Activated naive CD4-positive, alpha-beta T cell treated with anti-CD3 and anti-CD28 coated beads, Interleukin-2, amount 50 U/mL, for 24 hours (primary cell): ENCODE measurements around the gene ZNF211.

Experiments
- H3K27ac Mint-ChIP-seq: one replicate; pipeline ENCODE4 v1.8.0; 2021; ENCODE audit warnings: mild to moderate bottlenecking, mixed read lengths
- H3K27me3 Mint-ChIP-seq: one replicate; pipeline ENCODE4 v1.8.0; 2021; ENCODE audit warnings: mixed read lengths
- H3K36me3 Mint-ChIP-seq: one replicate; pipeline ENCODE4 v1.8.0; 2021; ENCODE audit warnings: mixed read lengths
- H3K4me1 Mint-ChIP-seq: one replicate; pipeline ENCODE4 v1.8.0; 2021; ENCODE audit warnings: mixed read lengths
- H3K4me3 Mint-ChIP-seq: one replicate; pipeline ENCODE4 v1.8.0; 2021; ENCODE audit warnings: mild to moderate bottlenecking, mixed read lengths
- H3K9me3 Mint-ChIP-seq: one replicate; pipeline ENCODE4 v1.8.0; 2021; ENCODE audit warnings: mixed read lengths

ZNF211 gene

DNA sequence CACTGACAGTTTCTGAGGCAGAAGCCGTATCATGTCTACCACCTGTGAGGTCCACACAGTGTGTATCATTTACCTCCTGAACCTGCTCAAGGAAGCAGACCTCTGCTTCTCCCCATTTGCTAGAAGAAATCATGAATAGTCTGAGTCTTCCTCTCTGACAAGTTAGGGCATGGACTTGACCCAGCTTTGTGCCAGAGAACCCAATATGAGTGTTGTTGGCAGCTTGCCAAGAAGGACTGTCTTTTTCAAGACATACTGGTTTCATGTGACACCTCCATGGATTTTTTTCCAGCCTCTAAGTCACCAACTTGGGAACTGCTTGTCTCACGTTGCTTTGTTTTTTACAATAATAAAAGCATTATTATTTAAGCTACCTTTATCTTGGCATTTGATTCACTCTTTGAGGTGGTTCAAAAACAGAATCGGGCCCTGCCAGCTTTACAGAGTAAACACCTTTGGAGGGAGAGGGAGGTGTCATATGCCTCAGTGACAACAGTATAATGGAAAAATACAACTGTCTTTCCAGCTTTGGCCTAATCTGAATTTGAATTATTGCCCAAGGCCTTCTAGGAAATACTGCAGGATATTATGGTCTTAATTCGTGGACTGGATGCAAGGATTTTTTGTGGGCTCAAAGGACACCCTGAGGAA, 9.6 kb downstream of the ZNF211 start:
- Mint-ChIP-seq H3K27ac (no peak overlapping the region), H3K36me3 (peaks cover 51% of the 10 kb centered on the region), H3K4me3 (no peak overlapping the region), H3K4me1 (no peaks in the 10 kb centered on the region), H3K27me3 (no peaks in the 10 kb centered on the region), H3K9me3 (peaks cover 23% of the 10 kb centered on the region)

DNA sequence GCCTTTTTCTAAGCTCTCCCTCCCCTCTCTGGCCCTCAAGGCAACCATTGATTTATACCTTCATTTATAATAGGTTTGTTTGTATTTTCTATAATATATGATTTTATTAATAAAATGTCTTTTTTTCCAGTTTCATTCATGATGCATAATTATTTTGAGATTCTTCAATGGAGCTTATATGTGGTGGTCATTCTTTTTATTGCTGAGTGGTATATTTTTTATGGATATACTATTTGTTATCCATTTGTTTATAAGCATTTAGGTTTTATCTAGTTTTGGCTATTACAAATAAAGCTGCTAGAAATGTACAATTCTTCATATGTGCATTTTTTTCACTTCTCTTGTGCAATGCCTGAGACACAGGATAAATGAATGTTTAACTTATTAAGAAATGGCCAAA, 10.8 kb downstream of the ZNF211 start:
- Mint-ChIP-seq H3K27me3 (no peaks in the 10 kb centered on the region), H3K27ac (no peak overlapping the region), H3K9me3 (peaks cover 32% of the 10 kb centered on the region), H3K36me3 (peaks cover 43% of the 10 kb centered on the region), H3K4me3 (no peak overlapping the region), H3K4me1 (no peaks in the 10 kb centered on the region)

GRCh38 chr19:57648331-57649003, 15.5 kb downstream of the ZNF211 start:
- Mint-ChIP-seq H3K27ac (no peak overlapping the region), H3K4me3 (no peak overlapping the region), H3K9me3 (peaks cover 40% of the 10 kb centered on the region), H3K4me1 (peaks cover 5% of the 10 kb centered on the region), H3K27me3 (peaks cover 2% of the 10 kb centered on the region), H3K36me3 (peaks cover 21% of the 10 kb centered on the region)

GRCh38 chr19:57651654-57651996, 18.7 kb downstream of the ZNF211 start:
- Mint-ChIP-seq H3K36me3 (peaks cover 30% of the 10 kb centered on the region), H3K9me3 (peaks cover 55% of the 10 kb centered on the region), H3K4me3 (no peak overlapping the region), H3K27ac (no peak overlapping the region), H3K4me1 (peaks cover 5% of the 10 kb centered on the region), H3K27me3 (peaks cover 19% of the 10 kb centered on the region)

DNA sequence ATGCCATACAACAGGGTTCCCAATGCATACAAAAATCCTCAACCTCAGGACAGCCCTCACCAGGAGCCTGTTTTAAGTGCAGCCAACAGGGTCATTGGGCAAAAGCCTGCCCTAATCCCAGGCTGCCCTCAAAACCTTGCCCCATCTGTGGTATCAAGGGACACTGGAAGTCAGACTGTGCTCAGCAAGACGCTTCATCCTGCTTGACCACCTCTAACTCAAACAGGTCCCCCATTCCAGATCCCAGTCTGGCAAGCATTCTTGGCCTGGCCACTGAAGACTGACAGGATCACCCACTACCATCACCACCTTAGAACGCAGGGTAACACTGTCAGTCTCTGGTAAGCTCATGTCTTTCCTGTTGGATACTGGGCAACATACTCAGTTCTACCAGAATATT, 20.7 kb downstream of the ZNF211 start:
- H3K27ac Mint-ChIP-seq = no peak overlapping the region
- peaks cover 29% of the 10 kb centered on the region for H3K36me3 Mint-ChIP-seq
- H3K4me1 Mint-ChIP-seq = peaks cover 5% of the 10 kb centered on the region
- peaks cover 48% of the 10 kb centered on the region for H3K9me3 Mint-ChIP-seq
- no peak overlapping the region for H3K4me3 Mint-ChIP-seq
- H3K27me3 Mint-ChIP-seq = peaks cover 23% of the 10 kb centered on the region

DNA sequence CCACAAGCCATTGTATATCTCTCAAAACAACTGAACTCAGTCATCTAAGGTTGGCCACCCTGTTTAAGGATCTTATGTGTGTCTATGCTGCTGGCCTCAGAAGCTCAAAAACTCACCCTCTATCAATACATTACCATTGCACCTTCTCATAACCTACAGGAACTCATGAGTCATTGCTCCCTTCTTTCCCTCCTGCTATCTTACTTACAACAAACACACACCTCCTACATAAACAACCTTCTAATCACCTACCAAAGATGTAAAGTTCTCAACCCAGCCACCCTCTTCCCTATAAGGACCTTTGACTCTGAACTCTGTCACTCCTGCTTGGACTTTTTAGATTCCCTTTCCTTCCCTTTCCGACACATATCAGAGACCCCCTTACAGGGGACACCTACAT, 22.5 kb downstream of the ZNF211 start:
- Mint-ChIP-seq H3K36me3 (peaks cover 29% of the 10 kb centered on the region), H3K9me3 (peaks cover 46% of the 10 kb centered on the region), H3K27ac (no peak overlapping the region), H3K27me3 (peaks cover 30% of the 10 kb centered on the region), H3K4me1 (peaks cover 5% of the 10 kb centered on the region), H3K4me3 (no peak overlapping the region)

GRCh38 chr19:57656346-57656745, 23.4 kb downstream of the ZNF211 start:
- Mint-ChIP-seq H3K4me1 (peaks cover 4% of the 10 kb centered on the region), H3K9me3 (peaks cover 49% of the 10 kb centered on the region), H3K27me3 (peaks cover 32% of the 10 kb centered on the region), H3K27ac (no peak overlapping the region), H3K36me3 (peaks cover 28% of the 10 kb centered on the region), H3K4me3 (no peak overlapping the region)

DNA sequence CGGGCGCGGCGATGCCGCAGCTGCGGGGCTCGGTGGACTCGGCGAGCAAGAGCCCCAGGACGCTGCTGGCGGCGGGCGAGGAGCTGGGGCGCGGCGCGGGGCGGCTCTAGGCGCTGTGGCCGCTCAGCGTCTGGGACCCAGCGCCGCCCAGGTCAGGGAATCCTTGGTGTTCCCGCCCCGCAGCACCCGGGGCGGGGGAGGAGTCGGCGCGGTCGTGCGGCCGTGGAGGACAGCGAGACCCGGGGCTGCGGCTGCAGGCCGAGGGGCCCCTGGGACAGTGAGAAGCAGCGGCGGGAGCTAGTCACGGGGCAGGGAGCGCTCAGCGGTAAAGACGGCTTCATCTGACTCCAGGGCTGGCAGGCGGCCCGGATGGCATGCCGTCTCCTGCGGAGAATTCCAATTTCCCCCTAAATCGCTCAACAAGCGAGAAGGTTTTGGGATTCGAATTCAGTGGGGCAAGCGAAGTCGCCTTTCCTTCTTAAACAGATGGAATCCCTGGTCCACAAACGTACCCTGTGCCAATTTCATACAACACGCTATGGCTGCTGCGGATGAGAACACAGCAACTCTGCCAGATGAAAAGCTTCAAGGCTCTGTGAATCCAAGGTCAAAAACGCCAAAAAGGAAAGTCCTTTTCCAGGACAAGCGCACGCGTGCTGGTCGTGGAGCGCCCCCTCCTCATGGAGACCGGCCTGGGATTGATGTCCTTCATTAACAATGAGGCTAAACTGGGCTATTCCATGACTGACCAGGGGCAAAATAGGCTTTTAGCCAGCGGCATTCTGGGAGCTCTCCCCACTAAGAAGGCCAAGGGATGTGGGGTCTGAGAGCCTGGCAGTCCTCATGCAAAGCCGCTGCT, 31.5 kb downstream of the ZNF211 start:
- Mint-ChIP-seq H3K27me3 (peaks cover 24% of the 10 kb centered on the region), H3K4me3 (peak overlapping the region; percentile 76)

GRCh38 chr19:57665261-57665806, 32.4 kb downstream of the ZNF211 start:
- no peaks in the 10 kb centered on the region for H3K36me3 Mint-ChIP-seq
- no peak overlapping the region for H3K27ac Mint-ChIP-seq
- H3K4me3 Mint-ChIP-seq = no peak overlapping the region
- peaks cover 4% of the 10 kb centered on the region for H3K4me1 Mint-ChIP-seq
- peaks cover 21% of the 10 kb centered on the region for H3K27me3 Mint-ChIP-seq
- H3K9me3 Mint-ChIP-seq = peaks cover 5% of the 10 kb centered on the region

More for the DNA sequence above, 31.5 kb downstream of the ZNF211 start:
- Mint-ChIP-seq H3K36me3 (no peaks in the 10 kb centered on the region), H3K9me3 (peaks cover 5% of the 10 kb centered on the region), H3K27ac (no peak overlapping the region), H3K4me1 (peaks cover 4% of the 10 kb centered on the region)

GRCh38 chr19:57667228-57667627, 34.3 kb downstream of the ZNF211 start:
- no peak overlapping the region for H3K27ac Mint-ChIP-seq
- H3K36me3 Mint-ChIP-seq = no peaks in the 10 kb centered on the region
- H3K27me3 Mint-ChIP-seq = peaks cover 20% of the 10 kb centered on the region
- H3K9me3 Mint-ChIP-seq = peaks cover 4% of the 10 kb centered on the region
- H3K4me1 Mint-ChIP-seq = peaks cover 4% of the 10 kb centered on the region
- no peak overlapping the region for H3K4me3 Mint-ChIP-seq

GRCh38 chr19:57668635-57669034, 35.7 kb downstream of the ZNF211 start, which contains the start of gene ZSCAN4:
Gene ZSCAN4 (plus strand): TSS chr19:57668935. CDS start chr19:57676146, 7,211 bp downstream.
- Mint-ChIP-seq H3K36me3 (no peaks in the 10 kb centered on the region), H3K27me3 (peaks cover 19% of the 10 kb centered on the region), H3K4me3 (no peak within 1 kb of the TSS), H3K27ac (no peak within 1 kb of the TSS), H3K4me1 (peaks cover 4% of the 10 kb centered on the region), H3K9me3 (peaks cover 4% of the 10 kb centered on the region)

GRCh38 chr19:57671124-57671895, 38.3 kb downstream of the ZNF211 start:
- Mint-ChIP-seq H3K9me3 (peaks cover 4% of the 10 kb centered on the region), H3K27ac (no peak overlapping the region), H3K36me3 (no peaks in the 10 kb centered on the region), H3K4me3 (no peak overlapping the region), H3K4me1 (no peaks in the 10 kb centered on the region), H3K27me3 (peaks cover 15% of the 10 kb centered on the region)

DNA sequence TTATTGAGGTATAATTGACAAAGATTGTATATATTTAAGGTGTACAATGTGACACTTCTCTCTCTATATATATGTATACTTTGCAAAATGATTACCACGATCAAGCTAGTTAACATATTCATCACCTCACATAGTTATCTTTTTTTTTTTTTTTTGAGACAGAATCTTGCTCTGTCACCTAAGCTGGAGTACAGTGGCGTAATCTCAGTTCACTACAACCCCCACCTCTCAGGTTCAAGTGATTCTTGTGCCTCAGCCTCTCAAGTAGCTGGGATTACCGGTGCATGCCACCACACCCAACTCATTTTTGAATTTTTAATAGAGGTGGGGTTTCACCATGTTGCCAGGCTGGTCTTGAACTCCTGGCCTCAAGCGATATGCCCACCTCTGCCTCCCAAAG, 39.5 kb downstream of the ZNF211 start:
- Mint-ChIP-seq H3K27me3 (peaks cover 13% of the 10 kb centered on the region), H3K9me3 (peaks cover 4% of the 10 kb centered on the region), H3K4me1 (no peaks in the 10 kb centered on the region), H3K36me3 (no peaks in the 10 kb centered on the region), H3K27ac (no peak overlapping the region), H3K4me3 (no peak overlapping the region)

- Mint-ChIP-seq H3K36me3 (peaks cover 3% of the 10 kb centered on the region), H3K9me3 (peaks cover 19% of the 10 kb centered on the region), H3K27ac (no peak overlapping the region)
Observed at GRCh38 chr19:57675881-57676280, 42.9 kb downstream of the ZNF211 start.

GRCh38 chr19:57682226-57682766, 49.3 kb downstream of the ZNF211 start:
- Mint-ChIP-seq H3K36me3 (peaks cover 57% of the 10 kb centered on the region), H3K27me3 (no peaks in the 10 kb centered on the region), H3K4me1 (peaks cover 41% of the 10 kb centered on the region), H3K27ac (peak overlapping the region; percentile 96), H3K4me3 (peak overlapping the region; percentile 97), H3K9me3 (peaks cover 54% of the 10 kb centered on the region)

More at GRCh38 chr19:57675881-57676280, 42.9 kb downstream of the ZNF211 start:
- Mint-ChIP-seq H3K4me1 (no peaks in the 10 kb centered on the region), H3K4me3 (no peak overlapping the region), H3K27me3 (peaks cover 8% of the 10 kb centered on the region)
